Large intestine (tissue), 3 donors: ENCODE results near the gene IMPACT. TPM values are rescaled to one million over a fixed set of nuclear protein-coding genes. Genes with fewer than 3 reads are reported as not detected.

Experiments
- DNase-seq, 2 donors: peaks; one replicate each; pipeline versions ENCODE4 v3.0.0 to v3.0.0-alpha.2; 2013
- H3K27ac ChIP-seq: one replicate; pipeline ENCODE4 v1.5.1; 2013; ENCODE audit warnings: low read length
- H3K27me3 ChIP-seq: 2 replicates; pipeline ENCODE4 v1.6.1; 2013; ENCODE audit warnings: low read length; ENCODE audit not compliant: control insufficient read depth, insufficient read depth
- H3K36me3 ChIP-seq: 2 replicates; pipeline ENCODE4 v1.6.1; 2013; ENCODE audit warnings: low read length; ENCODE audit not compliant: control insufficient read depth, insufficient read depth
- H3K4me1 ChIP-seq: one replicate; pipeline ENCODE4 v1.6.1; 2013; ENCODE audit warnings: low read length; ENCODE audit not compliant: control insufficient read depth, insufficient read depth
- H3K4me3 ChIP-seq: one replicate; pipeline ENCODE4 v1.5.1; 2013; ENCODE audit warnings: low read length
- H3K9me3 ChIP-seq: one replicate; pipeline ENCODE4 v1.6.1; 2013; ENCODE audit warnings: mild to moderate bottlenecking, low read depth, low read length, moderate library complexity; ENCODE audit not compliant: control insufficient read depth
- WGBS: methylation state at CpG from one replicate; pipeline ENCODE4 v1.1.5; 2013; ENCODE audit warnings: low lambda C conversion rate; ENCODE audit not compliant: insufficient coverage; 5-methylcytosine and 5-hydroxymethylcytosine counted together
- polyA plus RNA-seq: library from polyadenylated mRNA; unstranded; fragments of 120-200 nt; gene quantifications from one replicate; pipeline ENCODE4 v1.2.1, GENCODE V29; 2013

IMPACT gene
- polyA plus RNA-seq, 1 donor = 31.7 TPM

GRCh38 chr18:24470805-24471204, 44.3 kb downstream of the IMPACT start:
- no peak overlapping the region for H3K4me3 ChIP-seq
- no CpG with 5 or more reads among the region's 7 CpGs for WGBS
- H3K27ac ChIP-seq = no peak overlapping the region
- H3K4me1 ChIP-seq = no peaks in the 10 kb centered on the region
- H3K9me3 ChIP-seq = no peaks in the 10 kb centered on the region
- no peaks in the 10 kb centered on the region for H3K36me3 ChIP-seq
- DNase-seq = no peak
- no peaks in the 10 kb centered on the region for H3K27me3 ChIP-seq

- Histone ChIP-seq H3K36me3 (no peaks in the 10 kb centered on the region), H3K27ac (no peak overlapping the region), H3K4me1 (no peaks in the 10 kb centered on the region)
These were observed 46.1 kb downstream of the IMPACT start for GRCh38 chr18:24472591-24472990.

GRCh38 chr18:24474406-24474805, 47.9 kb downstream of the IMPACT start:
- H3K9me3 ChIP-seq = no peaks in the 10 kb centered on the region
- DNase-seq = no peak
- no CpG with 5 or more reads among the region's 2 CpGs for WGBS
- H3K27ac ChIP-seq = no peak overlapping the region
- H3K27me3 ChIP-seq = no peaks in the 10 kb centered on the region
- no peak overlapping the region for H3K4me3 ChIP-seq
- no peaks in the 10 kb centered on the region for H3K4me1 ChIP-seq
- no peaks in the 10 kb centered on the region for H3K36me3 ChIP-seq

More at GRCh38 chr18:24472591-24472990, 46.1 kb downstream of the IMPACT start:
- Histone ChIP-seq H3K4me3 (no peak overlapping the region), H3K9me3 (no peaks in the 10 kb centered on the region), H3K27me3 (no peaks in the 10 kb centered on the region)
- WGBS = no CpG with 5 or more reads among the region's 5 CpGs
- no peak for DNase-seq

GRCh38 chr18:24475926-24476589, 49.6 kb downstream of the IMPACT start:
- H3K36me3 ChIP-seq = no peaks in the 10 kb centered on the region
- no peak overlapping the region for H3K4me3 ChIP-seq
- no peak overlapping the region for H3K27ac ChIP-seq
- no peaks in the 10 kb centered on the region for H3K4me1 ChIP-seq
- no peak for DNase-seq
- H3K27me3 ChIP-seq = no peaks in the 10 kb centered on the region
- no peaks in the 10 kb centered on the region for H3K9me3 ChIP-seq
- no CpG with 5 or more reads among the region's 6 CpGs for WGBS

GRCh38 chr18:24479371-24479770, 52.9 kb downstream of the IMPACT start:
- no peaks in the 10 kb centered on the region for H3K27me3 ChIP-seq
- no peak for DNase-seq
- no peaks in the 10 kb centered on the region for H3K4me1 ChIP-seq
- no peak overlapping the region for H3K27ac ChIP-seq
- H3K9me3 ChIP-seq = no peaks in the 10 kb centered on the region
- H3K36me3 ChIP-seq = no peaks in the 10 kb centered on the region
- WGBS = 100% methylated on average over 2 of the region's 7 CpGs
- H3K4me3 ChIP-seq = no peak overlapping the region

- no CpG with 5 or more reads among the region's 5 CpGs for WGBS
These were observed 56.4 kb downstream of the IMPACT start for GRCh38 chr18:24482821-24483220.

GRCh38 chr18:24485681-24486080, 59.2 kb downstream of the IMPACT start:
- no peak overlapping the region for H3K4me3 ChIP-seq

More at GRCh38 chr18:24482821-24483220, 56.4 kb downstream of the IMPACT start:
- H3K4me3 ChIP-seq = no peak overlapping the region
- peaks cover 2% of the 10 kb centered on the region for H3K27me3 ChIP-seq
- H3K36me3 ChIP-seq = no peaks in the 10 kb centered on the region
- H3K27ac ChIP-seq = no peak overlapping the region
- H3K4me1 ChIP-seq = no peaks in the 10 kb centered on the region
- H3K9me3 ChIP-seq = no peaks in the 10 kb centered on the region
- DNase-seq = no peak

GRCh38 chr18:24486684-24487083, 60.2 kb downstream of the IMPACT start:
- no peaks in the 10 kb centered on the region for H3K36me3 ChIP-seq
- DNase-seq = no peak
- no peak overlapping the region for H3K4me3 ChIP-seq
- H3K4me1 ChIP-seq = no peaks in the 10 kb centered on the region
- H3K27me3 ChIP-seq = peaks cover 2% of the 10 kb centered on the region
- WGBS = no CpG with 5 or more reads among the region's 9 CpGs
- H3K9me3 ChIP-seq = no peaks in the 10 kb centered on the region
- H3K27ac ChIP-seq = no peak overlapping the region

More at GRCh38 chr18:24485681-24486080, 59.2 kb downstream of the IMPACT start:
- no peaks in the 10 kb centered on the region for H3K9me3 ChIP-seq
- H3K27ac ChIP-seq = no peak overlapping the region
- H3K4me1 ChIP-seq = no peaks in the 10 kb centered on the region
- WGBS = no CpG with 5 or more reads among the region's 3 CpGs
- H3K36me3 ChIP-seq = no peaks in the 10 kb centered on the region
- peaks cover 2% of the 10 kb centered on the region for H3K27me3 ChIP-seq
- no peak for DNase-seq

GRCh38 chr18:24488824-24489493, 62.5 kb downstream of the IMPACT start:
- Histone ChIP-seq H3K27ac (no peak overlapping the region), H3K36me3 (no peaks in the 10 kb centered on the region), H3K9me3 (no peaks in the 10 kb centered on the region), H3K4me3 (no peak overlapping the region), H3K27me3 (peaks cover 2% of the 10 kb centered on the region), H3K4me1 (no peaks in the 10 kb centered on the region)
- WGBS = 0% methylated on average over 1 of the region's 7 CpGs
- DNase-seq = peak; percentile 8 to 17

- DNase-seq = no peak
- Histone ChIP-seq H3K4me1 (no peaks in the 10 kb centered on the region), H3K27me3 (peaks cover 2% of the 10 kb centered on the region), H3K36me3 (no peaks in the 10 kb centered on the region), H3K9me3 (no peaks in the 10 kb centered on the region), H3K4me3 (no peak overlapping the region), H3K27ac (no peak overlapping the region)
- WGBS = no CpG with 5 or more reads among the region's 4 CpGs
These were observed 64.1 kb downstream of the IMPACT start for GRCh38 chr18:24490539-24490938.
